NCI-H2081 treated with DMSO at 0.1 percent for 48 hours (cell line): ENCODE results near the gene ST8SIA1.

Source experiments
- DNase-seq: peaks from one replicate; lab custom pipeline; 2025; lab: John Stamatoyannopoulos, UW

ST8SIA1 gene

DNA sequence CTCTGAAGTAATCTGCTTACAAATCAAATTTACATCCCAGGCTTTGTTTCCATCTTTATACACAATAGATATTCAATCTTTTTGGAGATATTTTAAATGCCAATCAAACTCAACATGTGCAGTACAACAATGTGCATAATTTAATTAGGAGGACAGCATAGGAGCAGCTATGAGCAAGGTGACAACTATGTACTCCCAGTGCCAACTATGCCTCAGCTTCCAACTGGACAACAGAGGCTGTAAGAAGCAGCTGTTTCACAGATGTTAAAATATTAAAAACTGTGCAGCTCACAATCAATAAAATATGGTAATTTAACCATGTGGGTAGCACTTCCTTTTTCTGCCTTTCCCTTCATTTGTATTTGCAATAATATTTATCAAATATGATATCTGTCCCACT is 99.9 kb downstream of the ST8SIA1 start:
- no peak for DNase-seq

- no peak for DNase-seq
Observed at GRCh38 chr12:22231836-22232235, 102.7 kb downstream of the ST8SIA1 start.

GRCh38 chr12:22231078-22231477 is 103.4 kb downstream of the ST8SIA1 start:
- DNase-seq: no peak

GRCh38 chr12:22230280-22230794 is 104.2 kb downstream of the ST8SIA1 start:
- no peak for DNase-seq

GRCh38 chr12:22229652-22230279 is 104.7 kb downstream of the ST8SIA1 start:
- no peak for DNase-seq

DNA sequence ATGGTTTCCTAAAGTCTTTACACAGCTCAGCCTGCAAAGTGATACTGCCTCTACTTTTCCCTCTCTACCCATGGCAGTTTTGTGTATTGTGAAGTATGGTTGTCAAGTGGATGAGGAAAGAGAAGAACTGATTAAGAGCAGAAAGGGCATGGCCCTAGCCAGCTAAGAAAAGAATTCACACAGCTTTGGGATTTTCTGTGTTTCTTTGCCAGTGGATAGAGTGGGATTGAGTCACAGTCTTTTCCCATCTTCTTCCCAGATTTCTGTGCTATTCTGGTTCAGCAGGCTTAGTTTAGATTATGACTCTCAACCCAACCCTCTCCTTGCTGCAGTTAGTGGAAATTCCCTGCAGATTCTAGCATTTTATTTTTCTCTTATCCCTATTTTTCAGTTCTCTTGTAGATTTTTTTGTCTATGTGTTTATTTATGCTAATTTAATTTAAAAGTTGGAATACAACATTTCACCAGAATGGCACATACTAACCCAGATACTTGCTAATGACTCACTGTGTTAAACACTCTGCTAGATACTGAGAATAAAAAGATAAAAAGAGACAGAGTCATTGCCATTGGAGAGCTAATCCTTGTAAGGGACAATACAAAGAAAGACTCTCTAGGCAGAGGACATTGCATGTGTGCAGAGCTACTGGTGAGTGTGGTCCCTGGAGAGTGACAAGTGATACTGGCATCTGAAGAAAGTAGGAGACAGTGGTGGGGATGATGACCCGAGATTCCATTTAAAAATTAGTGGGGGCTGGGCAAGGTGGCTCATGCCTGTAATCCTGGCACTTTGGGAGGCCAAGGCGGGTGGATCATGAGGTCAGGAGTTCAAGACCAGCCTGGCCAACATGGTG is 106.3 kb downstream of the ST8SIA1 start:
- no peak for DNase-seq

DNA sequence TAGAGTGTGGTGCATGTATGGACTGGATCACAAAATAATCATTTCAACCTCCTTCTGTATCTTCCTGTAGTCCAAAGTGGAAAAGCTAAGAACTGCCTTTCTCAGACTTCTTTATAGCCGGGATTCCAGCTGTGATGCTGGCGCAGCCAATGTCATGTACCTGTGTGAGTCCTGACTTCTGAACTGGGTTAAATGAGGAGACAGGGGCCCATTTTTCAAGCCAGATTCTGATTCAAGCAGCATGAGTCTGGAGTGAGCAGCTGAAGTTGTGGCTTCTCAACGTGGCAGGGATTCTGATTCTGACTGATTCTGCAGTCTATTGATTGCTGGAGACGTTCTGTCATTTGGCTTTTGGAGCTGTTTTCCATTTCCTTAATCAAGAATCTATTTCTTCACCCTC is 111.2 kb downstream of the ST8SIA1 start:
- DNase-seq: no peak

DNA sequence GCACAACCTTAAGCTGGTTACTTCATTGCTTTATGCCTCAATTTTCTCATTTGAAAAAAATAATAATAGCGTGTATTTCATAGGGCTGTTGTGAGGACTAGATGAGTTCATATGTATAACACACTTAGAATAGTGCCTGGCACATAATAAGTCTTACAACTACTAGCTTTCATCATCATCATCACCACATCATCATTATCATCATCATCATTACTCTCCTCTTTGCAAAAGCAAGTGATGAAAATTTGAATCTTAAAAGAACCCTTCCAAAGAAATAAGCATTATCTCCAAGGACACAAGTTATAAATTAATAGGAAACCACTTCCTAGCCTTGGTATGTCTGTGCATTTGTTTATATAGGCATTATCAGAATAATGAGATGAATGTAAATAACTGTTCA is 117.0 kb downstream of the ST8SIA1 start:
- DNase-seq: no peak

GRCh38 chr12:22215467-22216253 is 118.8 kb downstream of the ST8SIA1 start:
- DNase-seq: no peak

DNA sequence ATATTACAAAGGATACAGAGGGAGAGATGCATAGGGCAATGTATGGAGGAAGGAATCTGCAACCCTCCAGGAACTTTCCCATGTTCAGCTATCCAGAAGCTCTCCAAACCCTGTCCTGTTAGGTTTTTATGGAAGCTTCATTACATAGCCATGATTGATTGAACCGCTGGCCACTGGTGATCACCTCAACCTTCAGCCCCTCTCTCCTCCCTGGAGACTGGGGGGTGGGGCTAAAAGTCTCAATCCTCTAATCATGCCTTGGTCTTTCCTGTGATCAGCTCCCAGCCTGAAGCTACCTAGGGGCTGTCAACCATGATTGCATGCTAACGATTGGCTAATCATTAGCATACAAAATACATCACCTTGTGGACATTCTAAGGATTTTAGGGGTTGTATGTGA is 123.4 kb downstream of the ST8SIA1 start:
- DNase-seq: no peak

GRCh38 chr12:22209422-22209821 is 125.1 kb downstream of the ST8SIA1 start:
- DNase-seq: no peak

GRCh38 chr12:22206111-22206728 is 128.3 kb downstream of the ST8SIA1 start:
- no peak for DNase-seq

DNA sequence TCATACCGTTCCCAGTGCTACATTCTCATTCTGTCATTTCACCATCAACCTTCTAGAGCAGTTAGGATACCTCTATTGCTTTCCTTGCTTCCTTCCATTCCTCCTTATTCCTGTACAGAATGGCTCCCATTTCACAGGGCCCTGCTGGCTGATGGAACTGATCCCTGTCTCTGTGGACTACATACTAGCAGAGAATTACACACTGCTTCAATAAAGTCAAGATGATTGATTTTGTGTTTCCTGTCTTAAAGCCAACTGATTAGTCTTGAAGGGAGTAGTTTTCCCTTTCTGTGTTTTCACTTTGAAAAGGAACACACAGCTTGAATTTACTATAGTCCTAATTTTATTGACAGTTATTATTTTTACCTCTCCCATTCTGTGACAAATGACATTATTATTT is 130.1 kb downstream of the ST8SIA1 start:
- DNase-seq: no peak

- no peak for DNase-seq
Observed at GRCh38 chr12:22202847-22203246, 131.7 kb downstream of the ST8SIA1 start.

DNA sequence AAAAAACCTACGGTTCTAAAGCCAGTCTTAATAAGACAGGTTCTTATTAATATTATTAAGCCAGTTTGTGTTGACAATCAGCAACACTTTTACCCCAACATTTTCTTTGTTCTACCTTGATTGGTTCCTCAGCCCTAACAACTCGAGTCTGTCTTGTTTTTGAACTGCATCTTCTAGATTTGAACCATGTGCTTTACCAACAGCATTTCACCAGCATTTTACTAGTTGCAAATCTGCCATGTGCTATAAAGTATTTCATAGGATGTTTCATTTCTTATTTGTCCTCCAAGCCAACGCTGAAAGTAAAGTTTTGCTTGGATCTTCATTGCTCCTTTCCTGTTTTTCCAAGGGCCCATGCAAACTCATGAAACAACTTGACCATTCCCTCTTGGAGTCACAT is 133.4 kb downstream of the ST8SIA1 start:
- DNase-seq: no peak

GRCh38 chr12:22196236-22196635 is 138.3 kb downstream of the ST8SIA1 start:
- DNase-seq: no peak

DNA sequence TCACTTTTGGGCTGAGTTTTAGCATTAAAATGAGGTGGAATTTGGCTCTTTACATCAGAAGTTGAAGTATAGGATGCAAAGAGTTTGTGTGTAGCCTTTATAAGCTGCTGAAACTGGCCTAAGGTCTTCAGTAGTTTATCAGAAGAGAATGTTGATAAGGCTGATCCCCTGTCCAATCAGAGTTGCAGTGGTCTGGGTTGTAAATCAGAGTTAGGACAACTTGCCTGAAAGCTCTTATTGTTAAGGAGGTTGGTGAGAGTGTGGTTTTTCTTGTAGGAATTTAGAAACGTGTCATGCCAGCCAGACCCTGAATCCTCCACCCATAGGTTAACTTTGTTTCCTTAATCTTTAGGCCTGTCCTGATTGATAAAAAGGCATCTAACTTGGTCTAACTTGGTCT is 143.5 kb downstream of the ST8SIA1 start:
- DNase-seq: no peak

DNA sequence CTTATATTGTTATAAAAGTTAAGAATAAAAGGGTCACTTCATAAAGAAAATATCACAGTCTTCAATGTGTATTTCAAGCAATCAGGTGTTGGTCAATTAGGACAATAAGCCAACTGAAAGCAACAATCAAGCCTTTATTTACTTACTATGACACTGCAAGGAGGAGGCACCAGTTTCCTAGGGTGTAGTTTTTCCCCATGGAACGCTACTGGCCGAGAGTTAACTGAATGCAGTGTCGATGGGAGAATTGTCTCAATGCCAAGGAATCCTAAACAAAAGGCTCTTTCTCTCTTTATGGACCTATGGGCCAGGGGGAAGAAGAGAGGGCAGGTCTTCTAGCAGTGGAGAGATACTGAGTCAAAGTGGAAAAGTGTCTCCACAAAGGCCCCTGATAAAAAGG is 146.1 kb downstream of the ST8SIA1 start:
- DNase-seq: no peak

GRCh38 chr12:22180705-22181104 is 153.8 kb downstream of the ST8SIA1 start:
- no peak for DNase-seq

DNA sequence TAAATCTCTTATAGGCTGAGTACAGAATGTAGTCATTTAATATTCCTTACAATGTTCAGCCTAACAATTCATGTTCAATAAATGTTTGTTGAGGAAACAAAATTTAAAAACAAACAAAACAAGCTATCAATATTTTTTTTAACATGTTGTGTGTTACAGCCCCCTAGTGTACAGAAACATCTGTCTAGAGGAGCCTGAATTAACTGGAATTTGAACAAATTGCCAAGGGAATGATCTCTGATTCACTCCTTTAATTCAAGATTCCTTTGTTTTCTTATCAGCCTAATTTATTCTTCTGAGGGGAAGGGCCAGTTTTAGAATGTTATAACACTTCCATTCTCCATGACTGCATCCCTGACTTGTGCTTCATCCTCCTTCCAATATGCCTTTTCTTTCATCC is 161.3 kb downstream of the ST8SIA1 start:
- no peak for DNase-seq

DNA sequence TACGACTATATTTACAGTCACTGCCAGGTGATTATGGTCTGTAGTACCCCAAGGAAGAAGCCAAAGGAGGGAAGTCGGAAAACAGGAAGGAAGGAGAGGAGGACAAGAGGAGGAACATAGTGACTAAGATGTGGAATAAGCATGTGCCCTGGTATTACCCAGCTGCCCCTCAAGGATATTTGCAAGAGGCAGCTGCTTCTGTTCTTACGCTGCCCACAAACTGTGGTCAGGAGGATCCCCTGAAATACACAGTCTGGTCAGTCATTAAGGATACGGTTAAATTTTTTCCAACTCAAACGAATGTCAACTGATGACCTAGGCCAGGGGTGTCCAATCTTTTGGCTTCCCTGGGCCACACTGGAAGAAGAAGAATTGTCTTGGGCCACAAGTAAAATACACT is 162.0 kb downstream of the ST8SIA1 start:
- no peak for DNase-seq

DNA sequence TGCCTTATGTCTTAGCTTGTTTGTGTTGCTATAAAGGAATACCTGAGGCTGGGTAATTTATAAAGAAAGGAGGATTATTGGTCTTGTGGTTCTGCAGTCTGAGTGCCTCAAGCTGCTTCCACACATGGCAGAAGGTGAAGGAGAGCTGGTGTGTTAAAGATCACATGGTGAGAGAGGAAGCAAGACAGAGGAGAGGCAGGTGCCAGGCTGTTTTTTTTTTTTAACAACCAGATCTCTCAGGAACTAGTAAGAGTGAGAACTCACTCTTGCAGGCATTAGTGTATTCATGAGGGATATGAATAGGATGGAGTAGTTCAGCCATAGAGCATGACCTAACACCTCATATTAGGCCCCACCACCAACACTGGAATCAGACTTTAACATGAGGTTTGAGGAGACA is 165.1 kb downstream of the ST8SIA1 start:
- DNase-seq: no peak
